ENCODE data around the gene NFYA. TPM values are rescaled to one million over a fixed set of nuclear protein-coding genes. Genes with fewer than 3 reads are reported as not detected.

Gene NFYA
- total and polyA plus RNA-seq, 9 of the 15 experiments (the other 6 are each of a cell fraction or from before 2014, with no cell fraction given): 7.3 to 37.1 (median 21.8) TPM

DNA sequence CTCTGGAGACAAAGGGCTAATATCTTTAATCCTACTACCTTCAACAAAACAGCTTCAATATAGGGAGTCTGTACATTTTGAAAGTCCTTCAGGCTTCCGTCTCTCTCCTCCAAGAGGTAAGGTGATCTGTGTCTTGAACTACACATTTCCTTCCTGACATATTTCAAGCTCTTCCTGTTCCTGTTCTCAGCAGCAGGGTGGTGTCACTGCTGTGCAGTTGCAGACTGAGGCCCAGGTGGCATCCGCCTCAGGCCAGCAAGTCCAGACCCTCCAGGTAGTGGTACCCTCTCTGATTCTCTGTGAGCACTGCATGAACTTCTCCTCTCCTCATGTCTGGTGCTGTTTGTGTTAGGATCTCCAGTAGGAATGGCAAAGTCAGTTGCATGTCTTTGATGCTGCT is 7.8 kb downstream of the NFYA start:
- no peak for FAIRE-seq
- H3K4me1 ChIP-seq (replicated peaks in 1 of 2; ENCODE audit: control insufficient read depth in 2 of 2, insufficient read depth in 2 of 2, low read length in 2 of 2): peaks cover 0 to 5% of the 10 kb centered on the region in 2 experiments; a peak in 3 of 5 replicates
- H3K79me2 ChIP-seq (ENCODE audit: control insufficient read depth, insufficient read depth, low read length): peaks cover 39% of the 10 kb centered on the region
- TF ChIP-seq ZNF551 (CRISPR knock-in tag; IDR thresholded peaks at IDR 0.05): no peak
- TF ChIP-seq FUS (optimal IDR thresholded peaks at IDR 0.05; ENCODE audit: low read depth, low read length): no peak
- TF ChIP-seq PBX2 (CRISPR knock-in tag; IDR thresholded peaks at IDR 0.05; ENCODE audit: low read depth): no peak
- no peak for TF ChIP-seq PBX2 (tag; conservative IDR thresholded peaks at IDR 0.05; ENCODE audit: low read depth)
- TF ChIP-seq, protein P1, sequence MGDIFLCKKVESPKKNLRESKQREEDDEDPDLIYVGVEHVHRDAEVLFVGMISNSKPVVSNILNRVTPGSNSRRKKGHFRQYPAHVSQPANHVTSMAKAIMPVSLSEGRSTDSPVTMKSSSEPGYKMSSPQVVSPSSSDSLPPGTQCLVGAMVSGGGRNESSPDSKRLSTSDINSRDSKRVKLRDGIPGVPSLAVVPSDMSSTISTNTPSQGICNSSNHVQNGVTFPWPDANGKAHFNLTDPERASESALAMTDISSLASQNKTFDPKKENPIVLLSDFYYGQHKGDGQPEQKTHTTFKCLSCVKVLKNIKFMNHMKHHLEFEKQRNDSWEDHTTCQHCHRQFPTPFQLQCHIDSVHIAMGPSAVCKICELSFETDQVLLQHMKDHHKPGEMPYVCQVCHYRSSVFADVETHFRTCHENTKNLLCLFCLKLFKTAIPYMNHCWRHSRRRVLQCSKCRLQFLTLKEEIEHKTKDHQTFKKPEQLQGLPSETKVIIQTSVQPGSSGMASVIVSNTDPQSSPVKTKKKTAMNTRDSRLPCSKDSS (IDR thresholded peaks at IDR 0.05; ENCODE audit: low read depth, partially characterized antibody): no peak
- no peak for TF ChIP-seq NRF1 (conservative IDR thresholded peaks at IDR 0.05 in 1 of 2, IDR thresholded peaks at IDR 0.05 in 1 of 2)
- TF ChIP-seq ZEB2 (IDR thresholded peaks at IDR 0.05): no peak
- TF ChIP-seq, protein P2, sequence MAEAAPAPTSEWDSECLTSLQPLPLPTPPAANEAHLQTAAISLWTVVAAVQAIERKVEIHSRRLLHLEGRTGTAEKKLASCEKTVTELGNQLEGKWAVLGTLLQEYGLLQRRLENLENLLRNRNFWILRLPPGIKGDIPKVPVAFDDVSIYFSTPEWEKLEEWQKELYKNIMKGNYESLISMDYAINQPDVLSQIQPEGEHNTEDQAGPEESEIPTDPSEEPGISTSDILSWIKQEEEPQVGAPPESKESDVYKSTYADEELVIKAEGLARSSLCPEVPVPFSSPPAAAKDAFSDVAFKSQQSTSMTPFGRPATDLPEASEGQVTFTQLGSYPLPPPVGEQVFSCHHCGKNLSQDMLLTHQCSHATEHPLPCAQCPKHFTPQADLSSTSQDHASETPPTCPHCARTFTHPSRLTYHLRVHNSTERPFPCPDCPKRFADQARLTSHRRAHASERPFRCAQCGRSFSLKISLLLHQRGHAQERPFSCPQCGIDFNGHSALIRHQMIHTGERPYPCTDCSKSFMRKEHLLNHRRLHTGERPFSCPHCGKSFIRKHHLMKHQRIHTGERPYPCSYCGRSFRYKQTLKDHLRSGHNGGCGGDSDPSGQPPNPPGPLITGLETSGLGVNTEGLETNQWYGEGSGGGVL (CRISPR knock-in tag; IDR thresholded peaks at IDR 0.05): no peak
- TF ChIP-seq, protein P3, sequence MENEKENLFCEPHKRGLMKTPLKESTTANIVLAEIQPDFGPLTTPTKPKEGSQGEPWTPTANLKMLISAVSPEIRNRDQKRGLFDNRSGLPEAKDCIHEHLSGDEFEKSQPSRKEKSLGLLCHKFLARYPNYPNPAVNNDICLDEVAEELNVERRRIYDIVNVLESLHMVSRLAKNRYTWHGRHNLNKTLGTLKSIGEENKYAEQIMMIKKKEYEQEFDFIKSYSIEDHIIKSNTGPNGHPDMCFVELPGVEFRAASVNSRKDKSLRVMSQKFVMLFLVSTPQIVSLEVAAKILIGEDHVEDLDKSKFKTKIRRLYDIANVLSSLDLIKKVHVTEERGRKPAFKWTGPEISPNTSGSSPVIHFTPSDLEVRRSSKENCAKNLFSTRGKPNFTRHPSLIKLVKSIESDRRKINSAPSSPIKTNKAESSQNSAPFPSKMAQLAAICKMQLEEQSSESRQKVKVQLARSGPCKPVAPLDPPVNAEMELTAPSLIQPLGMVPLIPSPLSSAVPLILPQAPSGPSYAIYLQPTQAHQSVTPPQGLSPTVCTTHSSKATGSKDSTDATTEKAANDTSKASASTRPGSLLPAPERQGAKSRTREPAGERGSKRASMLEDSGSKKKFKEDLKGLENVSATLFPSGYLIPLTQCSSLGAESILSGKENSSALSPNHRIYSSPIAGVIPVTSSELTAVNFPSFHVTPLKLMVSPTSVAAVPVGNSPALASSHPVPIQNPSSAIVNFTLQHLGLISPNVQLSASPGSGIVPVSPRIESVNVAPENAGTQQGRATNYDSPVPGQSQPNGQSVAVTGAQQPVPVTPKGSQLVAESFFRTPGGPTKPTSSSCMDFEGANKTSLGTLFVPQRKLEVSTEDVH (IDR thresholded peaks at IDR 0.05; ENCODE audit: low read depth, partially characterized antibody): no peak
- no peak for TF ChIP-seq STAG1 (CRISPR knock-in tag; IDR thresholded peaks at IDR 0.05; ENCODE audit: borderline replicate concordance)
- no peak for TF ChIP-seq CBFA2T2 (conservative IDR thresholded peaks at IDR 0.05)
- no peak for TF ChIP-seq KLF6 (CRISPR knock-in tag; IDR thresholded peaks at IDR 0.05; ENCODE audit: borderline replicate concordance)
- TF ChIP-seq ZKSCAN3 (CRISPR knock-in tag; IDR thresholded peaks at IDR 0.05): no peak
- TF ChIP-seq NR1H2 (CRISPR knock-in tag; IDR thresholded peaks at IDR 0.05): no peak

More for the DNA sequence above, 7.8 kb downstream of the NFYA start:
- no peak for DNase-seq (ENCODE audit: extremely low read depth in 1 of 4, low spot score in 3 of 4)
- H3K36me3 ChIP-seq (ENCODE audit: control insufficient read depth, insufficient read depth, low read length): peaks cover 65% of the 10 kb centered on the region
- H3K27me3 ChIP-seq (ENCODE audit: control insufficient read depth in 2 of 2, insufficient read depth in 2 of 2, low read length in 2 of 2): no peaks in the 10 kb centered on the region
- H3K4me3 ChIP-seq: no peak overlapping the region
- WGBS (ENCODE audit: insufficient coverage, low coverage, missing lambda C conversion rate): 89% methylated on average over 2 of the region's 2 CpGs
- POLR2A ChIA-PET: no interaction called here
- no peaks in the 10 kb centered on the region for H3K9me3 ChIP-seq (replicated peaks; ENCODE audit: control insufficient read depth, insufficient read depth, low read depth, low read length)
- H4K20me1 ChIP-seq (replicated peaks; ENCODE audit: control insufficient read depth, insufficient read depth, low read length): no peaks in the 10 kb centered on the region
- H3K9ac ChIP-seq (ENCODE audit: insufficient read depth in 1 of 2, low read depth in 2 of 2, low read length in 2 of 2): no peak overlapping the region
- no peak overlapping the region for H3K4me2 ChIP-seq (ENCODE audit: insufficient read depth, low read length)
- H3K9me1 ChIP-seq (ENCODE audit: control insufficient read depth, insufficient read depth, low read length): no peaks in the 10 kb centered on the region
- H2AFZ ChIP-seq (ENCODE audit: low read depth, low read length): no peak overlapping the region
- ATAC-seq: no peak
- CTCF ChIA-PET (ENCODE audit: low intra/inter-chr PET ratio): no interaction called here
- no peak overlapping the region for H3K27ac ChIP-seq (ENCODE audit: extremely low read depth, low read depth, low read length)
- in situ Hi-C loops (cut with MboI) (no loop called here), intact Hi-C loops (cut with micrococcal nuclease) (no loop called here)
- no TSS peak for BruUV-seq (replicated peaks)

All from K562 (cell line).